Measurements from ENCODE around the gene DAGLA. TPM values are rescaled to one million over a fixed set of nuclear protein-coding genes. Genes with fewer than 3 reads are reported as not detected.

The DAGLA gene
- total and polyA plus RNA-seq, 2 of the 13 experiments (the other 11 are each of a cell fraction or from before 2014, with no cell fraction given), result 2.6 to 3.9 TPM

DNA sequence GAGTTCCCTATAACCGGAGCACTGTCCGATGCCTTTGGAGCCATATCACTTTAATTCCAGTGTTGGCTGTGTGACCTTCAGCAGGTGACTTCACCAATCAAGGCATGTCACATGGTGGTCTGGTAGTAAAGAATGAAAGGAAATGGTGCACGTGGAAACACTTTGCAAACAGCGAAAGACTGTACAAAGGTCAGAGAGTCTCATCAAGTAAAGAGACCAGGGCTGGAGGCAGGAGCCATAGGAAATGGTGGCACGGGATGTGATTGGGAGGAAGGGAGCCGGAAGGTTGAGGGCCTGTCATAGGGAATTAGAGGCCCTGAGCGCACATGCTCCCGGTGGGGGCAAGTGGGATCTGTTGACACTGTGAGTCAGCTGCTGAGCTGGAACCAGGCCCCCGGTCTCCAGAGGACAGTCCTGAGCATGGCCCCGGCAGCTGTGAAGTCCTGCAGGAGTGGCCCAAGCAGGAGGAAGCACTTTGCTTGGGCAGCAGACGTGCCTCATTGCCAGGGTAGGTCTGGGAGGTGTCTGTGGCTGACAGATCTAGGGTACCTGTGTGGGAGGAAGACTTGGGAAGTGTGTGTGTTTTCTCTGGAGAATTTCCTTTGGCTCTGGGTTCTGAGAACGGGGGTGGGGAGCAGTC is 2.0 kb downstream of the DAGLA start (continued):
- TF ChIP-seq ZNF850 (CRISPR knock-in tag; conservative IDR thresholded peaks at IDR 0.05), result no peak
- TF ChIP-seq, protein P1, sequence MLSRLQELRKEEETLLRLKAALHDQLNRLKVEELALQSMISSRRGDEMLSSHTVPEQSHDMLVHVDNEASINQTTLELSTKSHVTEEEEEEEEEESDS (CRISPR knock-in tag; IDR thresholded peaks at IDR 0.05; ENCODE audit: borderline replicate concordance), result 0 out of 2 replicates have a peak, but pooled peaks have one; percentile 76
- TF ChIP-seq, protein P2, sequence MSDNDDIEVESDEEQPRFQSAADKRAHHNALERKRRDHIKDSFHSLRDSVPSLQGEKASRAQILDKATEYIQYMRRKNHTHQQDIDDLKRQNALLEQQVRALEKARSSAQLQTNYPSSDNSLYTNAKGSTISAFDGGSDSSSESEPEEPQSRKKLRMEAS (IDR thresholded peaks at IDR 0.05), result peak; percentile 99
- no peak for TF ChIP-seq CBX2 (IDR thresholded peaks at IDR 0.05; ENCODE audit: low read depth, low read length)
- no peak for TF ChIP-seq CBX2 (CRISPR knock-in tag; IDR thresholded peaks at IDR 0.05; ENCODE audit: low read depth)
- TF ChIP-seq, protein P3, sequence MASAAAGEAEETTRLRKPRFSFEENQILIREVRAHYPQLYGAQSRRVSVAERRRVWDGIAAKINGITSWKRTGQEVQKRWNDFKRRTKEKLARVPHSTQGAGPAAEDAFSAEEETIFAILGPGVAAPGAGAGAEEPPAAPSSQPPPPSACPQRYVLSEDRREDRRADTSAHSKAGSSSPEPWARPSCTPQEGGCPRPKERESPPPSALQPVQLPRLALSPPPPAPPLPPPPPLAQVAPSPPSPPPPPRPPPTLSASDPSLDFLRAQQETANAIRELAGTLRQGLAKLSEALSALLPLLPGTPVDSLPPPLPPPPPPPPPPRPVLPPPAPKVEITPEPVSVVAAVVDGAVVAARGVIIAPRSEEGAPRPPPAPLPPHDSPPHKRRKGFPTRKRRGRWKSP (CRISPR knock-in tag; IDR thresholded peaks at IDR 0.05), result peak; percentile 65
- TF ChIP-seq, protein P4, sequence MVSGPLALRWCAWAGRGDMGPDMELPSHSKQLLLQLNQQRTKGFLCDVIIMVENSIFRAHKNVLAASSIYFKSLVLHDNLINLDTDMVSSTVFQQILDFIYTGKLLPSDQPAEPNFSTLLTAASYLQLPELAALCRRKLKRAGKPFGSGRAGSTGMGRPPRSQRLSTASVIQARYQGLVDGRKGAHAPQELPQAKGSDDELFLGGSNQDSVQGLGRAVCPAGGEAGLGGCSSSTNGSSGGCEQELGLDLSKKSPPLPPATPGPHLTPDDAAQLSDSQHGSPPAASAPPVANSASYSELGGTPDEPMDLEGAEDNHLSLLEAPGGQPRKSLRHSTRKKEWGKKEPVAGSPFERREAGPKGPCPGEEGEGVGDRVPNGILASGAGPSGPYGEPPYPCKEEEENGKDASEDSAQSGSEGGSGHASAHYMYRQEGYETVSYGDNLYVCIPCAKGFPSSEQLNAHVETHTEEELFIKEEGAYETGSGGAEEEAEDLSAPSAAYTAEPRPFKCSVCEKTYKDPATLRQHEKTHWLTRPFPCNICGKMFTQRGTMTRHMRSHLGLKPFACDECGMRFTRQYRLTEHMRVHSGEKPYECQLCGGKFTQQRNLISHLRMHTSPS (CRISPR knock-in tag; IDR thresholded peaks at IDR 0.05; ENCODE audit: low read depth), result peak; percentile 61
- TF ChIP-seq, protein P5, sequence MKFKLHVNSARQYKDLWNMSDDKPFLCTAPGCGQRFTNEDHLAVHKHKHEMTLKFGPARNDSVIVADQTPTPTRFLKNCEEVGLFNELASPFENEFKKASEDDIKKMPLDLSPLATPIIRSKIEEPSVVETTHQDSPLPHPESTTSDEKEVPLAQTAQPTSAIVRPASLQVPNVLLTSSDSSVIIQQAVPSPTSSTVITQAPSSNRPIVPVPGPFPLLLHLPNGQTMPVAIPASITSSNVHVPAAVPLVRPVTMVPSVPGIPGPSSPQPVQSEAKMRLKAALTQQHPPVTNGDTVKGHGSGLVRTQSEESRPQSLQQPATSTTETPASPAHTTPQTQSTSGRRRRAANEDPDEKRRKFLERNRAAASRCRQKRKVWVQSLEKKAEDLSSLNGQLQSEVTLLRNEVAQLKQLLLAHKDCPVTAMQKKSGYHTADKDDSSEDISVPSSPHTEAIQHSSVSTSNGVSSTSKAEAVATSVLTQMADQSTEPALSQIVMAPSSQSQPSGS (CRISPR knock-in tag; IDR thresholded peaks at IDR 0.05), result peak; percentile 78
- TF ChIP-seq, protein P6, sequence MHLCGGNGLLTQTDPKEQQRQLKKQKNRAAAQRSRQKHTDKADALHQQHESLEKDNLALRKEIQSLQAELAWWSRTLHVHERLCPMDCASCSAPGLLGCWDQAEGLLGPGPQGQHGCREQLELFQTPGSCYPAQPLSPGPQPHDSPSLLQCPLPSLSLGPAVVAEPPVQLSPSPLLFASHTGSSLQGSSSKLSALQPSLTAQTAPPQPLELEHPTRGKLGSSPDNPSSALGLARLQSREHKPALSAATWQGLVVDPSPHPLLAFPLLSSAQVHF (CRISPR knock-in tag; IDR thresholded peaks at IDR 0.05), result peak; percentile 59; the same call in 1 of the 2 replicates
- TF ChIP-seq, protein P7, sequence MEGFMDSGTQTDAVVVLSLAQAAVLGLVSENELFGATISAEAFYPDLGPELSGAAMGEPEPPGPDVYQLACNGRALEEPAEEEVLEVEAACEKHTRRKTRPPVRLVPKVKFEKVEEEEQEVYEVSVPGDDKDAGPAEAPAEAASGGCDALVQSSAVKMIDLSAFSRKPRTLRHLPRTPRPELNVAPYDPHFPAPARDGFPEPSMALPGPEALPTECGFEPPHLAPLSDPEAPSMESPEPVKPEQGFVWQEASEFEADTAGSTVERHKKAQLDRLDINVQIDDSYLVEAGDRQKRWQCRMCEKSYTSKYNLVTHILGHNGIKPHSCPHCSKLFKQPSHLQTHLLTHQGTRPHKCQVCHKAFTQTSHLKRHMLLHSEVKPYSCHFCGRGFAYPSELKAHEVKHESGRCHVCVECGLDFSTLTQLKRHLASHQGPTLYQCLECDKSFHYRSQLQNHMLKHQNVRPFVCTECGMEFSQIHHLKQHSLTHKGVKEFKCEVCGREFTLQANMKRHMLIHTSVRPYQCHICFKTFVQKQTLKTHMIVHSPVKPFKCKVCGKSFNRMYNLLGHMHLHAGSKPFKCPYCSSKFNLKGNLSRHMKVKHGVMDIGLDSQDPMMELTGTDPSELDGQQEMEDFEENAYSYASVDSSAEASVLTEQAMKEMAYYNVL (CRISPR knock-in tag; IDR thresholded peaks at IDR 0.05; ENCODE audit: borderline replicate concordance), result peak; percentile 38; the same call in 1 of the 2 replicates
- TF ChIP-seq ZNF234 (CRISPR knock-in tag; conservative IDR thresholded peaks at IDR 0.05), result no peak
- TF ChIP-seq ZNF367 (CRISPR knock-in tag; IDR thresholded peaks at IDR 0.05; ENCODE audit: borderline replicate concordance), result peak; percentile 57; the same call in 1 of the 2 replicates
- peak; percentile 67 for TF ChIP-seq ZBTB20 (CRISPR knock-in tag; IDR thresholded peaks at IDR 0.05; ENCODE audit: borderline replicate concordance, low read depth)
- peak; percentile 94 for TF ChIP-seq ZBTB7B (CRISPR knock-in tag; IDR thresholded peaks at IDR 0.05)
- TF ChIP-seq SIX4 (CRISPR knock-in tag; IDR thresholded peaks at IDR 0.05), result peak; percentile 20; the same call in 1 of the 2 replicates
- TF ChIP-seq, protein P8, sequence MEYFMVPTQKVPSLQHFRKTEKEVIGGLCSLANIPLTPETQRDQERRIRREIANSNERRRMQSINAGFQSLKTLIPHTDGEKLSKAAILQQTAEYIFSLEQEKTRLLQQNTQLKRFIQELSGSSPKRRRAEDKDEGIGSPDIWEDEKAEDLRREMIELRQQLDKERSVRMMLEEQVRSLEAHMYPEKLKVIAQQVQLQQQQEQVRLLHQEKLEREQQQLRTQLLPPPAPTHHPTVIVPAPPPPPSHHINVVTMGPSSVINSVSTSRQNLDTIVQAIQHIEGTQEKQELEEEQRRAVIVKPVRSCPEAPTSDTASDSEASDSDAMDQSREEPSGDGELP (IDR thresholded peaks at IDR 0.05; ENCODE audit: borderline replicate concordance, low read depth), result peak; percentile 99
